ENCODE data around the gene HOXD1. TPM values are rescaled to one million over a fixed set of nuclear protein-coding genes. Genes with fewer than 3 reads are reported as not detected.

Gene HOXD1
- total RNA-seq, 2 experiments from 2014 or later = not detected

Small RNA genes within 50 kb of the gene (microRNA-seq; reads per million reads assigned to microRNA genes)
- not detected for gene MIR10B (ENCODE audit: borderline microRNAs expressed, borderline replicate concordance)

Other genes with a start within 250 kb of the HOXD1 start
- gene LNPK, start 186.4 kb upstream of the HOXD1 start, total RNA-seq = 10 to 100 TPM; 22.2 to 23.9 TPM
- not detected for gene EVX2, start 104.7 kb upstream of the HOXD1 start, total RNA-seq
- gene HOXD13, start 95.9 kb upstream of the HOXD1 start, total RNA-seq = not detected
- not detected for gene HOXD12, start 88.9 kb upstream of the HOXD1 start, total RNA-seq
- not detected for gene HOXD11, start 81.4 kb upstream of the HOXD1 start, total RNA-seq
- gene HOXD10, start 71.9 kb upstream of the HOXD1 start, total RNA-seq = not detected
- not detected for gene HOXD9, start 65.9 kb upstream of the HOXD1 start, total RNA-seq
- gene HOXD8, start 59.0 kb upstream of the HOXD1 start, total RNA-seq = not detected
- gene HOXD4, start 37.1 kb upstream of the HOXD1 start, total RNA-seq = not detected
- not detected for gene HOXD3, start 31.4 kb upstream of the HOXD1 start, total RNA-seq
- 10 to 100 TPM; 24.3 to 28.1 TPM for gene MTX2, start 80.8 kb downstream of the HOXD1 start, total RNA-seq